Measurements from ENCODE around the gene ADARB1. TPM values are rescaled to one million over a fixed set of nuclear protein-coding genes. Genes with fewer than 3 reads are reported as not detected.

Gene ADARB1
- polyA plus RNA-seq, 3 donors, result 0.40 to 2.6 (median 1.0) TPM

DNA sequence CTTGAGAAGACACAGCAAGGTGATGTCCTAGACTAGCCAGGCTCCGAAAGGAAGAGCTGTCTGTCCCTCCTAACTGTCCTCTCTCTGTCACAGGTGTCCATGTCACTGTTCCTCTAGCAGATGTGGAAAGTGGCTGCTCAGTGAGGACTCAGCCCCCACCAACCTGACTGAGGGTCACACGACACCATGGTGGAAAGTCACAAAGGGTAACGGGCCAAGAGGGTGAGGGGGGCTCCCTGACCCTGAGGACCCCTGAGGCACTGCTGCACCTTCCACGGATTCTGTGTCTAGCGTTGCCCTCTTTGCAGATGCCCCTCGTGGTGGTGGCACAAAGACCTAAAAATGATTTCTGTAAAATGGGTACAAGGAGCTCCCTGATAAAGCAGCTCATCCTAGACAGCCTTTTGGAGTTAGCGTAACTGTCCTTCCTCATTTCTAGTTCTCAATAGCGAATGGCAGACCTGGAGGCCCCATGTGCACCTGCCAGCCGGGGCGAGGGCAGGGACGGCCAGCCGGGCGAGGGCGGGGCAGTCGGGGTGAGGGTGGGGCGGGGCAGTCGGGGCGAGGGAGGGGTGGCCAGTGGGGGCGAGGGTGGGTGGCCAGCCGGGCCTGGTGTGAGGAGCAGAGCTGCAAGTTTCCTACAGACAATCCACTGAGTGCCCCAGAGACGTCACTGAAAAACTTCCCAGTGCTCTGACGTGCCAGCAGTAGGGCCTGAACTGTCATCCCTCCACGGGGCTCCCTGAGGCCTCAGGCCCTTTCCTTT, 189.9 kb downstream of the ADARB1 start:
- H3K27me3 Mint-ChIP-seq (ENCODE audit: low read depth in 3 of 3), result peaks cover 0 to under 1% (median 0%) of the 10 kb centered on the region in 3 donors
- Histone ChIP-seq H3K4me1 (ENCODE audit: control insufficient read depth in 1 of 2, insufficient read depth in 2 of 2, low read length in 2 of 2) (no peaks in the 10 kb centered on the region), H3K9me3 (replicated peaks in 1 of 2; ENCODE audit: control insufficient read depth in 1 of 2, insufficient read depth in 1 of 2, low read length in 2 of 2) (no peaks in the 10 kb centered on the region), H4K20me1 (ENCODE audit: insufficient read depth, low read length) (no peaks in the 10 kb centered on the region), H3K27ac (ENCODE audit: low read depth in 1 of 2, low read length in 2 of 2) (no peak overlapping the region), H3K4me3 (replicated peaks in 1 of 3; ENCODE audit: low read depth in 2 of 3, low read length in 3 of 3) (no peak overlapping the region), H3K36me3 (replicated peaks in 1 of 2; ENCODE audit: control insufficient read depth in 1 of 2, insufficient read depth in 2 of 2, low read length in 2 of 2) (peaks cover 40 to 48% of the 10 kb centered on the region in 2 donors), H3K27me3 (ENCODE audit: control insufficient read depth in 2 of 2, insufficient read depth in 2 of 2, low read length in 2 of 2) (no peaks in the 10 kb centered on the region), H2AFZ (ENCODE audit: insufficient read depth, low read depth, low read length, poor library complexity, severe bottlenecking) (no peak overlapping the region), H3K9ac (ENCODE audit: insufficient read depth, low read length, poor library complexity, severe bottlenecking) (no peak overlapping the region), H3K4me2 (replicated peaks; ENCODE audit: extremely low read depth, low read length, poor library complexity, severe bottlenecking) (no peak overlapping the region), H3K79me2 (ENCODE audit: insufficient read depth, low read length) (no peaks in the 10 kb centered on the region)
- DNase-seq, result peak in 1 of 3 donors; percentile 1
- H3K4me3 Mint-ChIP-seq, result peak overlapping the region in 1 of 2 donors; percentile 34
- TF ChIP-seq, protein P1, sequence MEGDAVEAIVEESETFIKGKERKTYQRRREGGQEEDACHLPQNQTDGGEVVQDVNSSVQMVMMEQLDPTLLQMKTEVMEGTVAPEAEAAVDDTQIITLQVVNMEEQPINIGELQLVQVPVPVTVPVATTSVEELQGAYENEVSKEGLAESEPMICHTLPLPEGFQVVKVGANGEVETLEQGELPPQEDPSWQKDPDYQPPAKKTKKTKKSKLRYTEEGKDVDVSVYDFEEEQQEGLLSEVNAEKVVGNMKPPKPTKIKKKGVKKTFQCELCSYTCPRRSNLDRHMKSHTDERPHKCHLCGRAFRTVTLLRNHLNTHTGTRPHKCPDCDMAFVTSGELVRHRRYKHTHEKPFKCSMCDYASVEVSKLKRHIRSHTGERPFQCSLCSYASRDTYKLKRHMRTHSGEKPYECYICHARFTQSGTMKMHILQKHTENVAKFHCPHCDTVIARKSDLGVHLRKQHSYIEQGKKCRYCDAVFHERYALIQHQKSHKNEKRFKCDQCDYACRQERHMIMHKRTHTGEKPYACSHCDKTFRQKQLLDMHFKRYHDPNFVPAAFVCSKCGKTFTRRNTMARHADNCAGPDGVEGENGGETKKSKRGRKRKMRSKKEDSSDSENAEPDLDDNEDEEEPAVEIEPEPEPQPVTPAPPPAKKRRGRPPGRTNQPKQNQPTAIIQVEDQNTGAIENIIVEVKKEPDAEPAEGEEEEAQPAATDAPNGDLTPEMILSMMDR (IDR thresholded peaks at IDR 0.05), result no peak
- peaks cover 0 to 3% (median 0%) of the 10 kb centered on the region in 7 donors for H3K9me3 Mint-ChIP-seq
- H3K27ac Mint-ChIP-seq, result peak overlapping the region in 1 of 7 donors; percentile 40
- intact Hi-C loops (cut with micrococcal nuclease), result loop anchor here in 1 of 2 donors (10.0 kb wide), 1 partner anchor 100 kb away; no protein-coding TSS in a partner anchor
- no peaks in the 10 kb centered on the region for H3K4me1 Mint-ChIP-seq
- WGBS (ENCODE audit: insufficient coverage), result 98% methylated on average over 11 of the region's 23 CpGs
- H3K36me3 Mint-ChIP-seq, result peaks cover 43 to 54% of the 10 kb centered on the region in 2 donors

DNA sequence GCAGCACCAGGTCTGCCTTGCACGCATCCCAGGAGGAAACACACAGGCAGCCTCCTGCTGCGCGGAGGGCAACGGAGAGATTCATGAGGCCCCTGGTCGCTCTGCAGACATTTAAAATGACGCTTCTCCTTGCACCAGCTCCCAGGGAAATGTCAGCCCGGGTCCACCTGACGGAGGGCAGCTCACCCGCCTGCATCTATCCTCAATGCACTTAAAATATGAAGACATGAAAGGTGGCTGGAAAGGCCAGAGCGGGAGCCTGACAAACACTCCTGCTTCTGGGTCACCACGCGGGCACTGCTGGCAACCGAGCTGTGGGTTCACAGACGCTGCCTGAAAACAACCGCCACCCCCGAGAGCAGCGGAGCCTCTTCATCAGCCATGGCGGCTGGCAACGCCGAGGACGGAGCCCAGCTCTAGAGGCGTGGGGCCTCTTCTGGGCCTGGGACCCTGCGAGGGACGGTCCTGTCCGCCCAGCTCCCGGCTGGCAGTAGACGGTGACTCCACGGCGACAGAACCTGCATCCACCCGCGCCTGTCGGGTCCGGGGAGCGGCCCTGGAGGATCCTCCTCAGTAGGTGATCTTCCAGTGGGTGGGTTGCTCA, 190.6 kb downstream of the ADARB1 start:
- Histone ChIP-seq H3K36me3 (replicated peaks in 1 of 2; ENCODE audit: control insufficient read depth in 1 of 2, insufficient read depth in 2 of 2, low read length in 2 of 2) (peaks cover 46 to 55% of the 10 kb centered on the region in 2 donors), H3K4me2 (replicated peaks; ENCODE audit: extremely low read depth, low read length, poor library complexity, severe bottlenecking) (no peak overlapping the region), H4K20me1 (ENCODE audit: insufficient read depth, low read length) (no peaks in the 10 kb centered on the region), H3K79me2 (ENCODE audit: insufficient read depth, low read length) (no peaks in the 10 kb centered on the region), H3K4me3 (replicated peaks in 1 of 3; ENCODE audit: low read depth in 2 of 3, low read length in 3 of 3) (no peak overlapping the region), H2AFZ (ENCODE audit: insufficient read depth, low read depth, low read length, poor library complexity, severe bottlenecking) (no peak overlapping the region), H3K27me3 (ENCODE audit: control insufficient read depth in 2 of 2, insufficient read depth in 2 of 2, low read length in 2 of 2) (no peaks in the 10 kb centered on the region), H3K9me3 (replicated peaks in 1 of 2; ENCODE audit: control insufficient read depth in 1 of 2, insufficient read depth in 1 of 2, low read length in 2 of 2) (peaks cover 3 to 5% of the 10 kb centered on the region in 2 donors), H3K4me1 (ENCODE audit: control insufficient read depth in 1 of 2, insufficient read depth in 2 of 2, low read length in 2 of 2) (no peaks in the 10 kb centered on the region), H3K27ac (ENCODE audit: low read depth in 1 of 2, low read length in 2 of 2) (no peak overlapping the region), H3K9ac (ENCODE audit: insufficient read depth, low read length, poor library complexity, severe bottlenecking) (no peak overlapping the region)
- TF ChIP-seq, protein P1 (IDR thresholded peaks at IDR 0.05), result no peak
- H3K4me1 Mint-ChIP-seq, result no peaks in the 10 kb centered on the region
- peak in 1 of 3 donors; percentile 1 for DNase-seq
- peaks cover 45 to 54% of the 10 kb centered on the region in 2 donors for H3K36me3 Mint-ChIP-seq
- H3K4me3 Mint-ChIP-seq, result peak overlapping the region in 1 of 2 donors; percentile 34
- no peaks in the 10 kb centered on the region for H3K27me3 Mint-ChIP-seq (ENCODE audit: low read depth in 3 of 3)
- WGBS (ENCODE audit: insufficient coverage), result 98% methylated on average over 19 of the region's 34 CpGs
- intact Hi-C loops (cut with micrococcal nuclease), result loop anchor here in 1 of 2 donors (10.0 kb wide), 1 partner anchor 100 kb away; no protein-coding TSS in a partner anchor
- H3K9me3 Mint-ChIP-seq, result peaks cover 0 to 3% (median under 1%) of the 10 kb centered on the region in 7 donors
- H3K27ac Mint-ChIP-seq, result peak overlapping the region in 1 of 7 donors; percentile 4

Data from CD14-positive monocyte (primary cell).